Small intestine (tissue), 7 donors: Measurements from ENCODE around the gene PRRC1. TPM values are rescaled to one million over a fixed set of nuclear protein-coding genes. Genes with fewer than 3 reads are reported as not detected.

ENCODE experiments used
- DNase-seq, 2 donors: peaks; one replicate each; pipeline versions ENCODE4 v3.0.0 to v3.0.0-alpha.2; 2013
- FAIRE-seq: peaks from 2 replicates; lab custom pipeline; 2012; peaks lifted over from hg19 to GRCh38; lab: Jason Lieb, UNC
- H3K27ac ChIP-seq, 3 donors: one replicate each; pipeline ENCODE4 v1.5.1; 2013; ENCODE audit warnings: low read length in 2 of 3, mild to moderate bottlenecking in 2 of 3, control low read depth in 1 of 3, inconsistent platforms in 1 of 3, low read depth in 1 of 3, moderate library complexity in 1 of 3
- H3K27me3 ChIP-seq, 3 donors: one replicate each; pipeline ENCODE4 v1.6.1; 2013; ENCODE audit warnings: low read length in 3 of 3, inconsistent platforms in 1 of 3; ENCODE audit not compliant: control insufficient read depth in 3 of 3, insufficient read depth in 3 of 3
- H3K36me3 ChIP-seq, 3 donors: one replicate each; pipeline ENCODE4 v1.6.1; 2013; ENCODE audit warnings: low read length in 3 of 3, inconsistent platforms in 1 of 3, low read depth in 1 of 3, mild to moderate bottlenecking in 1 of 3, moderate library complexity in 1 of 3; ENCODE audit not compliant: control insufficient read depth in 3 of 3, insufficient read depth in 2 of 3
- H3K4me1 ChIP-seq, 3 donors: one replicate each; pipeline ENCODE4 v1.6.1; 2013; ENCODE audit warnings: low read length in 2 of 3, inconsistent platforms in 1 of 3, low read depth in 1 of 3, mild to moderate bottlenecking in 1 of 3, moderate library complexity in 1 of 3; ENCODE audit not compliant: control insufficient read depth in 3 of 3, insufficient read depth in 2 of 3
- H3K4me3 ChIP-seq, 3 donors: one replicate each; pipeline ENCODE4 v1.5.1; 2013; ENCODE audit warnings: low read length in 3 of 3, control low read depth in 1 of 3, inconsistent platforms in 1 of 3, low read depth in 1 of 3, mild to moderate bottlenecking in 1 of 3, moderate library complexity in 1 of 3
- H3K9me3 ChIP-seq, 2 donors: one replicate each; pipeline ENCODE4 v1.6.1; 2013; ENCODE audit warnings: low read depth in 1 of 2, low read length in 1 of 2; ENCODE audit not compliant: control insufficient read depth in 2 of 2, insufficient read depth in 1 of 2
- WGBS, 3 donors: extraction: QIAGEN DNeasy Blood & Tissue Kit; methylation state at CpG; one replicate each; pipeline ENCODE4 v1.1.7; 2013; 5-methylcytosine and 5-hydroxymethylcytosine counted together
- polyA plus RNA-seq, 4 donors: library from polyadenylated mRNA; stranded (reverse) in 3 of 4; unstranded in 1 of 4; fragments of 200-250 nt in 3 of 4; fragments of 120-200 nt in 1 of 4; gene quantifications; one replicate each; pipeline versions ENCODE4 v1.2.1 to v1.2.3, GENCODE V29; 2013
- donor health status: healthy with polysubstance abuse.
- donor health status: control.
- donor health status: control.
- donor health status: Bipolar disorder and iron deficiency.
- donor health status: healthy.

The PRRC1 gene
- polyA plus RNA-seq, 4 donors = 24.6 to 76.0 (median 41.1) TPM

DNA sequence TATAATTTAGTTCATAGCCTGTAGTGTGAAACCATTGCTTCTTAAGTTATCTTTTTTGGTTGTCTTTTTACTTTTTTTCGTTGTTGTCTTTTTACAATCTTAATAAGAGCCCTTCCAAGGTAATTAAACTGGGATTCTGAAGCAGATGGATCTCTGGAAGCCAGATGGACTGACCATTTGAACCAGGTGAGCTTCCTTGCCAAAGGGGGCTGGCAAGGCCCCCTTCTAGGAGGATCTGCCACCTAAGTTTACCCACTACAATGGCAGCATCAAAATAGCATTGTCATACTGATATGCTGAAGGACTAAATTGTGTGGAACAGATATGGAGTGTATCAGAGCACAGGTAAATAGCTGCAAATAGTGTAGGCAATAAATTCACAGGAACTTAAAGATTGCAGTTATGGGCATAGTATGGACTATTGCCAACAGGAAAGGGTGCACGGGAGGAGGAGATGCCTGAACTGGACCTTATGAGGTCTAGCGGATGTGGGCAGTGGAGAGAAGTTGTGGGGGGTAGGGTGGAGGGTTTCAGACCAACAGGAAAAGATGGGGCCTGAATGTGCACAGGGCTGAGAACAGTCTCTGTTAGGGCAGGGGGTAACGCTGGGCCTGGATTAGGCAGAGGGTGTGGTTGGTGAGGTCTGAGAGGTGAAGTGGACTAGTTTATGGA is 69.9 kb downstream of the PRRC1 start:
- no peaks in the 10 kb centered on the region for H3K4me1 ChIP-seq

DNA sequence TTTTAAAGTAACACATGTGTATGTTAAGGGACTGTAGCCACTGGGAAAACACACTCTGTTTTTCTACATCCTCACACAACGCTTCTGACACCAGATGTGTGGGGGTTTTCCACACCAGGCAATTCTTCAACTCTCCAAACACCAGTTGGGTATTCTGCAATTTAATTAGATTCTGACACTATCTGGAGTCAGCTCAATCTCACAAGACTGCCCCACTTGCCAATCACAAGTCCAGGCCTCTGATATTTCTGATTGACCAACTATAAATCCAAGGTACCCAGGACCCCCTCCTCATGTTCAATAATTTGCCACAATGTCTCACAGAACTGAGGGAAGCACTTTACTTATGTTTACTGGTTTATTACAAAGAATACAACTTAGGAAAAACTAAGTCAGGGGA is 70.9 kb downstream of the PRRC1 start:
- Histone ChIP-seq H3K4me1 (no peaks in the 10 kb centered on the region), H3K36me3 (no peaks in the 10 kb centered on the region), H3K27ac (no peak overlapping the region), H3K9me3 (no peaks in the 10 kb centered on the region), H3K27me3 (no peaks in the 10 kb centered on the region), H3K4me3 (no peak overlapping the region)
- WGBS, 3 donors = 67 to 91% (median 69%) methylated on average over 1 of the region's 1 CpG
- FAIRE-seq = no peak
- DNase-seq = no peak

More for the DNA sequence above, 69.9 kb downstream of the PRRC1 start:
- 20 to 60% (median 24%) methylated on average over 4 of the region's 4 CpGs for WGBS, 3 donors
- Histone ChIP-seq H3K27me3 (no peaks in the 10 kb centered on the region), H3K9me3 (no peaks in the 10 kb centered on the region), H3K4me3 (no peak overlapping the region), H3K27ac (no peak overlapping the region), H3K36me3 (no peaks in the 10 kb centered on the region)
- FAIRE-seq (no peak), DNase-seq (peak in 1 of 2 donors; percentile 29)

DNA sequence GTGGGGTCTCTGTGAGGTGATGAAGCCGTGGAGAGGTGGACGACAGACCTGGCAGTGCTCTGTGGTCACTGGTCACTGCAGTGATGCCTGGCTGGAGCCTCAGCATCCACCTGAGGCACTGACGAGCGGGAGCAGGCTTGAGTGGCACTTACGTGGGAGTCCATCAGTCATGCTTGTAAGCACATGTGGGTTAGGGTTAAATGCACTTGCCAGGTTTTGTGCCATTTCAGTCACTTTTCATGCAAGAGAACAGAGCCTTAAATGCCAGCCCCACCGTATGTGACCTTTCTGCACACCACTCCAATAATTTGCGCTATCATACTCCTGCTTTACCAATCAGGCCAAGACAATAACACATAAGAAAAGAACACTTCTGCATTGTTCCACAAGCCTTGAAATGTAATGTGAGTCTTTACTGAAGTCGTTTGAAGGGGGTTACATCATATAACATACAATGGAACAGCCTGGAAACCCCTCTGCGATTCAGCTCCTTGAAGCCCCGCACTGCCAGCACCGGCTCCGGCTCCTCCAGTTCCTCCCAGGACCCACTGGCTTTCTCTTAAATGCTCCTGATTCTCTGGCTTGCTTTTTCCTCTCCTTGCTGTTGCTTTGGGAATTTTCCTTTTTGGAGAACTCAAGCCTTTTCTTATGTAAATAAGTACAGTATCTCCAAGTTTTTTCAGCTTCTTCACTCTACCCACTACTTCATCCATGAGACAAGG is 72.0 kb downstream of the PRRC1 start:
- Histone ChIP-seq H3K27me3 (no peaks in the 10 kb centered on the region), H3K4me1 (no peaks in the 10 kb centered on the region), H3K4me3 (no peak overlapping the region), H3K9me3 (no peaks in the 10 kb centered on the region), H3K36me3 (no peaks in the 10 kb centered on the region), H3K27ac (no peak overlapping the region)
- no peak for DNase-seq
- FAIRE-seq = no peak
- 80 to 84% (median 82%) methylated on average over 12 of the region's 12 CpGs for WGBS, 3 donors

DNA sequence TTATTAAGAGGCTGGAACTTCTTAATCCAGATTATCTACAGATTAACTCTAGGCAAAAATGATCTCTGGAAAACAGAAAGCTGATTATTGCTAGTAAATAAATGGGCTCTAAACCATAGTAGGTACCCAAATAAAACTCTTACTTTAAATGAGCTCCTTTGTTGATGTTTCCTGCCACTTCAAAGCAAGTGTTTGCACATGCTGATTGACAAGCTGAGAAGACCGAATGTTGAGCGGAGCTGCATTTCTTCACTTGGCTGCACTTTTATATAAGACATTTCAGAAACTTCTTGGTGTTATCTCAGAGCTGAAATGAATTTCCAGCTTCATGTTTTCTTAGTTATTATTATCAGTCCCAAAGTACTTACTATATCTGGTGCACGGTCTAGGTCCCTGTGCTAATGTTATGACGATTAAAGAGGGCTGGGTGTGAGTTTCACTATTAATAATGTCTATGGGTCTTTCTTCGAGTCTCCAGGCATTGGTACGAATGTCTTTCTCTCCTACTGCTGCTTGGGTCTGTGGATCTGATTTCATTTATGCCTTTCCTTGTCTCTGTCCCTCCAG is 72.8 kb downstream of the PRRC1 start:
- no peak overlapping the region for H3K27ac ChIP-seq
- no peak for DNase-seq
- H3K27me3 ChIP-seq = no peaks in the 10 kb centered on the region
- no peaks in the 10 kb centered on the region for H3K4me1 ChIP-seq
- WGBS, 3 donors = 68 to 81% (median 73%) methylated on average over 6 of the region's 6 CpGs
- no peaks in the 10 kb centered on the region for H3K9me3 ChIP-seq
- no peaks in the 10 kb centered on the region for H3K36me3 ChIP-seq
- no peak overlapping the region for H3K4me3 ChIP-seq
- no peak for FAIRE-seq

- no peak for DNase-seq
- H3K27me3 ChIP-seq = no peaks in the 10 kb centered on the region
- no peaks in the 10 kb centered on the region for H3K4me1 ChIP-seq
- no peak for FAIRE-seq
- no peaks in the 10 kb centered on the region for H3K9me3 ChIP-seq
- H3K27ac ChIP-seq = no peak overlapping the region
- H3K36me3 ChIP-seq = no peaks in the 10 kb centered on the region
- WGBS, 3 donors = 68 to 77% (median 71%) methylated on average over 9 of the region's 9 CpGs
- H3K4me3 ChIP-seq = no peak overlapping the region
These were observed 78.3 kb downstream of the PRRC1 start for GRCh38 chr5:127595484-127596368.

- Histone ChIP-seq H3K4me3 (no peak overlapping the region), H3K4me1 (no peaks in the 10 kb centered on the region), H3K36me3 (no peaks in the 10 kb centered on the region), H3K9me3 (no peaks in the 10 kb centered on the region), H3K27ac (no peak overlapping the region), H3K27me3 (no peaks in the 10 kb centered on the region)
- DNase-seq (no peak), FAIRE-seq (no peak)
- 77 to 92% (median 84%) methylated on average over 3 of the region's 3 CpGs for WGBS, 3 donors
These were observed 79.1 kb downstream of the PRRC1 start for GRCh38 chr5:127596501-127596900.

DNA sequence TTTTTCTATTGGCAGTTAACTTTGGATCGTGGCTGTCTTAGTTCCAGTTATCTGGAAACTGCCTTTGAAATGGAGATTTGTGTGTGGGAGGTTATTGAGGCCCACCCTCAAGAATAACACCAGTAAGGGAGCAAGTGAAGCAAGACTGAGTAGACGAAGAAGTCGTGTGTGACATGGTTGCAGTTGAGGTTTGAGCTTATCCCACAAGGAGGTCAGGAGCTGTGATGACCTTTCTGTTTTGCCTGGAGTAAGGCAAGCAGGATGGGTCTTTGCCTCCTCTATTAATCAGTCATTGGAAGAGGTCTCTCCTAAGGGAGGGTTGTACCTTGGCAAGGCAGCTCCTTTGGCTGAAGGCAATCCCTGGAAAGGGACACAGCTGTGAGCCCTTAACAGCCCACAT is 81.9 kb downstream of the PRRC1 start:
- Histone ChIP-seq H3K4me3 (no peak overlapping the region), H3K36me3 (no peaks in the 10 kb centered on the region), H3K27ac (no peak overlapping the region), H3K9me3 (no peaks in the 10 kb centered on the region), H3K27me3 (no peaks in the 10 kb centered on the region), H3K4me1 (no peaks in the 10 kb centered on the region)
- DNase-seq = no peak
- WGBS, 3 donors = 73 to 87% (median 81%) methylated on average over 3 of the region's 3 CpGs
- no peak for FAIRE-seq

- no peaks in the 10 kb centered on the region for H3K9me3 ChIP-seq
- FAIRE-seq (no peak), DNase-seq (no peak)
- H3K27ac ChIP-seq = no peak overlapping the region
- H3K4me3 ChIP-seq = no peak overlapping the region
- H3K4me1 ChIP-seq = no peaks in the 10 kb centered on the region
- no peaks in the 10 kb centered on the region for H3K36me3 ChIP-seq
- no peaks in the 10 kb centered on the region for H3K27me3 ChIP-seq
- WGBS, 3 donors = 71 to 96% (median 85%) methylated on average over 4 of the region's 4 CpGs
These were observed 82.4 kb downstream of the PRRC1 start for GRCh38 chr5:127599847-127600246.
